HEK293 (cell line): ENCODE data around the gene FAM174B.

Source experiments
- CTCF ChIA-PET: fragments of 350-600 bp; formaldehyde crosslinking; extraction: SDS; loops from one replicate; lab custom pipeline; 2021; ENCODE audit warnings: antibody characterized with exemption; lab: Yijun Ruan, JAX
- POLR2A ChIA-PET: fragments of 300-600 bp; formaldehyde crosslinking; extraction: SDS; loops from one replicate; lab custom pipeline; 2020; ENCODE audit warnings: antibody characterized with exemption, inconsistent platforms; lab: Yijun Ruan, JAX
- H3K27ac ChIP-seq: fragments of 200-500 bp; sonication (Bioruptor generic); 2 replicates; pipeline ENCODE4 v1.5.1; 2014; ENCODE audit warnings: low read depth, low read length, control low read depth, inconsistent platforms; ENCODE audit errors: extremely low read depth
- H3K36me3 ChIP-seq, 2 experiments: fragments of 200-500 bp in 1 of 2; sonication (Bioruptor generic) in 1 of 2; 1 replicate in 1 of 2; 2 replicates in 1 of 2; pipeline ENCODE4 v1.5.1; 2014 to 2017; ENCODE audit warnings: inconsistent platforms in 2 of 2, low read length in 2 of 2; ENCODE audit not compliant: control insufficient read depth in 2 of 2, insufficient read depth in 1 of 2
- H3K4me1 ChIP-seq: fragments of 200-500 bp; sonication (Bioruptor generic); 2 replicates; pipeline ENCODE4 v1.5.1; 2014; ENCODE audit warnings: mild to moderate bottlenecking, low read length, inconsistent platforms; ENCODE audit not compliant: control insufficient read depth, insufficient read depth
- H3K4me3 ChIP-seq: 2 replicates; pipeline ENCODE4 v1.5.1; 2011; ENCODE audit warnings: low read depth, mild to moderate bottlenecking, control low read depth, low read length, moderate library complexity
- H3K9me3 ChIP-seq: fragments of 200-500 bp; sonication (Bioruptor generic); 2 replicates; pipeline ENCODE4 v1.5.1; 2014; ENCODE audit warnings: low read depth, low read length, inconsistent platforms; ENCODE audit not compliant: control insufficient read depth, insufficient read depth
- GLIS1 ChIP-seq: fragments of 450-650 bp; formaldehyde crosslinking; IDR thresholded peaks from 2 replicates; pipeline ENCODE4 v1.5.1; 2016; ENCODE audit warnings: missing biosample characterization, missing genetic modification characterization
- REPIN1 ChIP-seq: fragments of 450-650 bp; formaldehyde crosslinking; IDR thresholded peaks from 2 replicates; pipeline ENCODE4 v1.5.1; 2017; ENCODE audit warnings: missing biosample characterization, missing genetic modification characterization, low read depth
- ZBTB48 ChIP-seq: fragments of 450-650 bp; formaldehyde crosslinking; IDR thresholded peaks from 2 replicates; pipeline ENCODE4 v1.5.1; 2016; ENCODE audit warnings: missing biosample characterization, missing genetic modification characterization
- ZBTB8A ChIP-seq: fragments of 450-650 bp; formaldehyde crosslinking; IDR thresholded peaks from 2 replicates; pipeline ENCODE4 v1.5.1; 2016; ENCODE audit warnings: missing biosample characterization, missing genetic modification characterization
- ZNF10 ChIP-seq: fragments of 450-650 bp; formaldehyde crosslinking; IDR thresholded peaks from 2 replicates; pipeline ENCODE4 v1.5.1; 2017; ENCODE audit warnings: missing biosample characterization, missing genetic modification characterization
- ZNF121 ChIP-seq: fragments of 450-650 bp; formaldehyde crosslinking; IDR thresholded peaks from 2 replicates; pipeline ENCODE4 v1.5.1; 2016; ENCODE audit warnings: missing biosample characterization, missing genetic modification characterization
- ZNF157 ChIP-seq: fragments of 450-650 bp; formaldehyde crosslinking; IDR thresholded peaks from 2 replicates; pipeline ENCODE4 v1.5.1; 2016; ENCODE audit warnings: missing biosample characterization, missing genetic modification characterization
- ZNF530 ChIP-seq: fragments of 450-650 bp; formaldehyde crosslinking; IDR thresholded peaks from 2 replicates; pipeline ENCODE4 v1.5.1; 2016; ENCODE audit warnings: low read depth, missing biosample characterization, missing genetic modification characterization
- ZNF555 ChIP-seq: fragments of 450-650 bp; formaldehyde crosslinking; conservative IDR thresholded peaks from 2 replicates; pipeline ENCODE4 v1.5.1; 2017; ENCODE audit warnings: missing biosample characterization, mild to moderate bottlenecking, missing genetic modification characterization, inconsistent platforms
- ZNF670 ChIP-seq: fragments of 450-650 bp; formaldehyde crosslinking; IDR thresholded peaks from 2 replicates; pipeline ENCODE4 v1.5.1; 2016; ENCODE audit warnings: missing biosample characterization, missing genetic modification characterization, low read depth
- ZNF701 ChIP-seq: fragments of 450-650 bp; formaldehyde crosslinking; IDR thresholded peaks from 2 replicates; pipeline ENCODE4 v1.5.1; 2016; ENCODE audit warnings: missing biosample characterization, missing genetic modification characterization
- TF ChIP-seq, protein P1 (sequence below): fragments of 450-650 bp; formaldehyde crosslinking; IDR thresholded peaks from 2 replicates; pipeline ENCODE4 v1.5.1; 2017; ENCODE audit warnings: missing biosample characterization, missing genetic modification characterization
- TF ChIP-seq, protein P2 (sequence below): fragments of 450-650 bp; formaldehyde crosslinking; IDR thresholded peaks from 2 replicates; pipeline ENCODE4 v1.5.1; 2017; ENCODE audit warnings: missing biosample characterization, missing genetic modification characterization
- TF ChIP-seq, protein P3 (sequence below): fragments of 450-650 bp; formaldehyde crosslinking; IDR thresholded peaks from 2 replicates; pipeline ENCODE4 v1.5.1; 2017; ENCODE audit warnings: missing biosample characterization, mild to moderate bottlenecking, missing genetic modification characterization, moderate library complexity
- TF ChIP-seq, protein P4 (sequence below): fragments of 450-650 bp; formaldehyde crosslinking; IDR thresholded peaks from 2 replicates; pipeline ENCODE4 v1.5.1; 2016; ENCODE audit warnings: missing biosample characterization, missing genetic modification characterization, low read depth
- TF ChIP-seq, protein P5 (sequence below): fragments of 450-650 bp; IDR thresholded peaks from 2 replicates; pipeline ENCODE4 v1.5.1; 2018; ENCODE audit warnings: missing biosample characterization, mild to moderate bottlenecking, missing genetic modification characterization

The FAM174B gene

DNA sequence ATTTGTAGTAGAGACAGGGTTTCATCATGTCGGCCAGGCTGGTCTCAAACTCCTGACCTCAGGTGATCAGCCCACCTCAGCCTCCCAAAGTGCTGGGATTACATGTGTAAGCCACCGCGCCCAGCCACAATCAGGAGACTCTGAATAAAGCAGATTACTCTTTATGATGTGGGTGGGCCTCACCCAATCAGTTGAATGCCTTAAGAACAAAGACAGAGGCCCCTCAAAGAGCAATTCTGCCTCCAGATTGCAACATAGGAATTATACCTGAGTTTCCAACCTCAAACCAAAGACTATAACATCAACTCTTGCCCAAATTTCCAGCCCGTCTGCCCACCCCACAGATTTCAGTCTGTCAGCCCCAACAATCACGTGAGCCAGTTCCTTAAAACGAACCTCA is 18.8 kb upstream of the FAM174B start:
- Histone ChIP-seq H3K4me1 (no peaks in the 10 kb centered on the region), H3K4me3 (no peak overlapping the region), H3K27ac (no peak overlapping the region), H3K36me3 (no peaks in the 10 kb centered on the region), H3K9me3 (no peaks in the 10 kb centered on the region)
- ChIA-PET POLR2A (no interaction called here), CTCF (interaction anchor here (0.5 kb wide), 1 partner anchor 153 kb away, joined by 3 read pairs; no protein-coding TSS in a partner anchor)
- TF ChIP-seq ZNF121 (tag by site-specific recombination): no peak
- TF ChIP-seq REPIN1: no peak
- no peak for TF ChIP-seq ZNF555
- TF ChIP-seq ZNF10 (tag by site-specific recombination): peak; percentile 93
- TF ChIP-seq, protein P1, sequence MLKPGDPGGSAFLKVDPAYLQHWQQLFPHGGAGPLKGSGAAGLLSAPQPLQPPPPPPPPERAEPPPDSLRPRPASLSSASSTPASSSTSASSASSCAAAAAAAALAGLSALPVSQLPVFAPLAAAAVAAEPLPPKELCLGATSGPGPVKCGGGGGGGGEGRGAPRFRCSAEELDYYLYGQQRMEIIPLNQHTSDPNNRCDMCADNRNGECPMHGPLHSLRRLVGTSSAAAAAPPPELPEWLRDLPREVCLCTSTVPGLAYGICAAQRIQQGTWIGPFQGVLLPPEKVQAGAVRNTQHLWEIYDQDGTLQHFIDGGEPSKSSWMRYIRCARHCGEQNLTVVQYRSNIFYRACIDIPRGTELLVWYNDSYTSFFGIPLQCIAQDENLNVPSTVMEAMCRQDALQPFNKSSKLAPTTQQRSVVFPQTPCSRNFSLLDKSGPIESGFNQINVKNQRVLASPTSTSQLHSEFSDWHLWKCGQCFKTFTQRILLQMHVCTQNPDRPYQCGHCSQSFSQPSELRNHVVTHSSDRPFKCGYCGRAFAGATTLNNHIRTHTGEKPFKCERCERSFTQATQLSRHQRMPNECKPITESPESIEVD: no peak

DNA sequence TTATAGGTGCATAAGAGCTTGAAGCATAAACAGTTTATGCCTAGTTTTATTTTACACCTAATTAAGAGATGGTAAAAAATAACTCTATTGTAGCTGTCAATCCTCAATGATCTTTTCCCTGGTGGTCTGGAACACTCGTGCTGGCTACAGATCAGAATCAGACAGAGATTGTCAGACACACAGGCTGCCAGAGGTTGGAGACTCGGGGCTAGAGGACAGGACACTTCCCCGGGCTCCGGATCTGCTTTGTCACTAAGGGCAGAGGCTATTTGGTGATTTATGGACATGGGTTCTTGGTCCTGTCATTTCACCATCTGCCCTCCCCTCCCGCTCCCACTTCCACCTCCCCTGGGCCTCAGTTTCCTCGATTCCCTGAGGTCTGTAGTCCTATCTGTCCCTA is 16.5 kb upstream of the FAM174B start:
- H3K27ac ChIP-seq: no peak overlapping the region
- no peak overlapping the region for H3K4me3 ChIP-seq
- no peaks in the 10 kb centered on the region for H3K36me3 ChIP-seq
- CTCF ChIA-PET: interaction anchor here (1.8 kb wide), 1 partner anchor 42 kb away, joined by 6 read pairs; no protein-coding TSS in a partner anchor
- TF ChIP-seq ZBTB8A (tag by site-specific recombination) (no peak), ZNF701 (tag by site-specific recombination) (no peak), ZBTB48 (tag by site-specific recombination) (no peak), GLIS1 (tag by site-specific recombination) (no peak)
- TF ChIP-seq, protein P2, sequence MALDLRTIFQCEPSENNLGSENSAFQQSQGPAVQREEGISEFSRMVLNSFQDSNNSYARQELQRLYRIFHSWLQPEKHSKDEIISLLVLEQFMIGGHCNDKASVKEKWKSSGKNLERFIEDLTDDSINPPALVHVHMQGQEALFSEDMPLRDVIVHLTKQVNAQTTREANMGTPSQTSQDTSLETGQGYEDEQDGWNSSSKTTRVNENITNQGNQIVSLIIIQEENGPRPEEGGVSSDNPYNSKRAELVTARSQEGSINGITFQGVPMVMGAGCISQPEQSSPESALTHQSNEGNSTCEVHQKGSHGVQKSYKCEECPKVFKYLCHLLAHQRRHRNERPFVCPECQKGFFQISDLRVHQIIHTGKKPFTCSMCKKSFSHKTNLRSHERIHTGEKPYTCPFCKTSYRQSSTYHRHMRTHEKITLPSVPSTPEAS (tag by site-specific recombination): no peak
- TF ChIP-seq, protein P3, sequence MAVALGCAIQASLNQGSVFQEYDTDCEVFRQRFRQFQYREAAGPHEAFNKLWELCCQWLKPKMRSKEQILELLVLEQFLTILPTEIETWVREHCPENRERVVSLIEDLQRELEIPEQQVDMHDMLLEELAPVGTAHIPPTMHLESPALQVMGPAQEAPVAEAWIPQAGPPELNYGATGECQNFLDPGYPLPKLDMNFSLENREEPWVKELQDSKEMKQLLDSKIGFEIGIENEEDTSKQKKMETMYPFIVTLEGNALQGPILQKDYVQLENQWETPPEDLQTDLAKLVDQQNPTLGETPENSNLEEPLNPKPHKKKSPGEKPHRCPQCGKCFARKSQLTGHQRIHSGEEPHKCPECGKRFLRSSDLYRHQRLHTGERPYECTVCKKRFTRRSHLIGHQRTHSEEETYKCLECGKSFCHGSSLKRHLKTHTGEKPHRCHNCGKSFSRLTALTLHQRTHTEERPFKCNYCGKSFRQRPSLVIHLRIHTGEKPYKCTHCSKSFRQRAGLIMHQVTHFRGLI (tag by site-specific recombination): no peak
- TF ChIP-seq, all 188 proteins: peak for 0
- peaks cover 10% of the 10 kb centered on the region for H3K4me1 ChIP-seq
- H3K9me3 ChIP-seq: no peaks in the 10 kb centered on the region
- POLR2A ChIA-PET: no interaction called here

DNA sequence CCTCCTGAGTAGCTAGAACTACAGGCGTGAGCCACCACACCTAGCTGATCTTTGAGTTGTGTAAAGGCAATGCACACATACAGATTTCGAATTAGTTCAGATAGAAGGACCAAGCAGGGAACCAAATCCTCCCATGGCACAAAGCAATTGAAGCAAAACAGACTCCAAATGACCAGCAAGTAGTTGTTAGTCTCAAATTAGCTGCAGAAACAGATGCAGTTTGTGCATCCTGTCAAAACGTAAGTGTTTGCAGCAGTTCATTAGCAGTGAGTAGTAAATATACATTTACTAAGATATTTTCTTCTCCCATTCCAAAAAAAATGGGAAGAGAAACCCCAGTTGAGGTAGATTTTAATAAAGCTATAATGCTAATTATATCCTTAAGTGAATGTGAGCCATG is 15.8 kb upstream of the FAM174B start:
- Histone ChIP-seq H3K4me1 (peaks cover 17% of the 10 kb centered on the region), H3K4me3 (no peak overlapping the region), H3K27ac (no peak overlapping the region), H3K36me3 (no peaks in the 10 kb centered on the region), H3K9me3 (no peaks in the 10 kb centered on the region)
- ChIA-PET CTCF (interaction anchor here (0.6 to 1.8 kb wide), 3 partner anchors 9 to 43 kb away, joined by 3 to 6 read pairs (median 4); no protein-coding TSS in a partner anchor), POLR2A (no interaction called here)
- TF ChIP-seq, protein P4, sequence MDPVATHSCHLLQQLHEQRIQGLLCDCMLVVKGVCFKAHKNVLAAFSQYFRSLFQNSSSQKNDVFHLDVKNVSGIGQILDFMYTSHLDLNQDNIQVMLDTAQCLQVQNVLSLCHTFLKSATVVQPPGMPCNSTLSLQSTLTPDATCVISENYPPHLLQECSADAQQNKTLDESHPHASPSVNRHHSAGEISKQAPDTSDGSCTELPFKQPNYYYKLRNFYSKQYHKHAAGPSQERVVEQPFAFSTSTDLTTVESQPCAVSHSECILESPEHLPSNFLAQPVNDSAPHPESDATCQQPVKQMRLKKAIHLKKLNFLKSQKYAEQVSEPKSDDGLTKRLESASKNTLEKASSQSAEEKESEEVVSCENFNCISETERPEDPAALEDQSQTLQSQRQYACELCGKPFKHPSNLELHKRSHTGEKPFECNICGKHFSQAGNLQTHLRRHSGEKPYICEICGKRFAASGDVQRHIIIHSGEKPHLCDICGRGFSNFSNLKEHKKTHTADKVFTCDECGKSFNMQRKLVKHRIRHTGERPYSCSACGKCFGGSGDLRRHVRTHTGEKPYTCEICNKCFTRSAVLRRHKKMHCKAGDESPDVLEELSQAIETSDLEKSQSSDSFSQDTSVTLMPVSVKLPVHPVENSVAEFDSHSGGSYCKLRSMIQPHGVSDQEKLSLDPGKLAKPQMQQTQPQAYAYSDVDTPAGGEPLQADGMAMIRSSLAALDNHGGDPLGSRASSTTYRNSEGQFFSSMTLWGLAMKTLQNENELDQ (tag by site-specific recombination): no peak
- TF ChIP-seq, protein P5, sequence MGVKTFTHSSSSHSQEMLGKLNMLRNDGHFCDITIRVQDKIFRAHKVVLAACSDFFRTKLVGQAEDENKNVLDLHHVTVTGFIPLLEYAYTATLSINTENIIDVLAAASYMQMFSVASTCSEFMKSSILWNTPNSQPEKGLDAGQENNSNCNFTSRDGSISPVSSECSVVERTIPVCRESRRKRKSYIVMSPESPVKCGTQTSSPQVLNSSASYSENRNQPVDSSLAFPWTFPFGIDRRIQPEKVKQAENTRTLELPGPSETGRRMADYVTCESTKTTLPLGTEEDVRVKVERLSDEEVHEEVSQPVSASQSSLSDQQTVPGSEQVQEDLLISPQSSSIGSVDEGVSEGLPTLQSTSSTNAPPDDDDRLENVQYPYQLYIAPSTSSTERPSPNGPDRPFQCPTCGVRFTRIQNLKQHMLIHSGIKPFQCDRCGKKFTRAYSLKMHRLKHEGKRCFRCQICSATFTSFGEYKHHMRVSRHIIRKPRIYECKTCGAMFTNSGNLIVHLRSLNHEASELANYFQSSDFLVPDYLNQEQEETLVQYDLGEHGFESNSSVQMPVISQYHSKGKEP (tag by site-specific recombination): 0 out of 2 replicates have a peak, but pooled peaks have one; percentile 26
- TF ChIP-seq ZNF530 (tag by site-specific recombination): no peak
- TF ChIP-seq ZNF670: no peak
- no peak for TF ChIP-seq ZNF157 (tag by site-specific recombination)
